Body of pancreas (tissue), 4 donors: ENCODE data around the gene NFRKB. TPM values are rescaled to one million over a fixed set of nuclear protein-coding genes. Genes with fewer than 3 reads are reported as not detected.

ENCODE experiments used
- ATAC-seq: fragments of 150-250 bp; one replicate; pipeline ENCODE4 v1.9.1; 2016
- DNase-seq, 4 donors: peaks; one replicate each; pipeline ENCODE4 v3.0.0-alpha.2; 2019
- H3K27ac ChIP-seq, 4 donors: fragments of 200-600 bp; sonication (generic); 1 replicate in 3 of 4; 2 replicates in 1 of 4; pipeline versions ENCODE4 v1.5.1 to v1.6.1; 2016 to 2019; ENCODE audit warnings: mild to moderate bottlenecking in 1 of 4, mixed read lengths in 1 of 4, moderate library complexity in 1 of 4
- H3K27me3 ChIP-seq, 2 donors: fragments of 200-600 bp; sonication (generic); one replicate each; pipeline ENCODE4 v1.6.0; 2016; ENCODE audit warnings: mild to moderate bottlenecking in 1 of 2
- H3K36me3 ChIP-seq, 2 donors: fragments of 200-600 bp; sonication (generic); replicated peaks in 1 of 2; 2 replicates each; pipeline ENCODE4 v1.5.1; 2016; ENCODE audit warnings: low read depth in 2 of 2; ENCODE audit not compliant: insufficient read depth in 1 of 2
- H3K4me1 ChIP-seq: fragments of 200-600 bp; sonication (generic); one replicate; pipeline ENCODE4 v1.6.0; 2016
- H3K4me3 ChIP-seq, 2 donors: fragments of 200-600 bp; sonication (generic); 1 replicate in 1 of 2; 2 replicates in 1 of 2; pipeline ENCODE4 v1.5.1; 2016 to 2019
- H3K9me3 ChIP-seq, 3 donors: fragments of 200-600 bp; sonication (generic); 1 replicate in 2 of 3; 2 replicates in 1 of 3; pipeline ENCODE4 v1.5.1; 2016
- CTCF ChIP-seq, 7 experiments: fragments of 450-650 bp in 4 of 7; fragments of 200-600 bp in 3 of 7; sonication (generic) in 3 of 7; IDR thresholded peaks; one replicate each; pipeline ENCODE4 v1.5.1; 2016 to 2019; ENCODE audit warnings: antibody characterized with exemption in 7 of 7
- POLR2A ChIP-seq, 3 donors: fragments of 450-650 bp; IDR thresholded peaks; one replicate each; pipeline ENCODE4 v1.6.1; 2016; ENCODE audit warnings: antibody characterized with exemption in 3 of 3, mild to moderate bottlenecking in 2 of 3
- WGBS, 2 donors: methylation state at CpG; one replicate each; pipeline ENCODE4 v1.1.5; 2017; 5-methylcytosine and 5-hydroxymethylcytosine counted together
- intact Hi-C: fragments of 100-400 bp; cut with DNase I; formaldehyde crosslinking; loops from one replicate; pipeline ENCODE4 v1.15.1; 2023
- total RNA-seq, 2 donors: library from RNA; depleted of rRNA; stranded (reverse); fragments of >200 nt; gene quantifications; one replicate each; pipeline ENCODE4 v1.1.0, GENCODE V29; 2016

The NFRKB gene
- total RNA-seq, 2 donors from 2014 or later = 29.8 to 31.6 TPM

DNA sequence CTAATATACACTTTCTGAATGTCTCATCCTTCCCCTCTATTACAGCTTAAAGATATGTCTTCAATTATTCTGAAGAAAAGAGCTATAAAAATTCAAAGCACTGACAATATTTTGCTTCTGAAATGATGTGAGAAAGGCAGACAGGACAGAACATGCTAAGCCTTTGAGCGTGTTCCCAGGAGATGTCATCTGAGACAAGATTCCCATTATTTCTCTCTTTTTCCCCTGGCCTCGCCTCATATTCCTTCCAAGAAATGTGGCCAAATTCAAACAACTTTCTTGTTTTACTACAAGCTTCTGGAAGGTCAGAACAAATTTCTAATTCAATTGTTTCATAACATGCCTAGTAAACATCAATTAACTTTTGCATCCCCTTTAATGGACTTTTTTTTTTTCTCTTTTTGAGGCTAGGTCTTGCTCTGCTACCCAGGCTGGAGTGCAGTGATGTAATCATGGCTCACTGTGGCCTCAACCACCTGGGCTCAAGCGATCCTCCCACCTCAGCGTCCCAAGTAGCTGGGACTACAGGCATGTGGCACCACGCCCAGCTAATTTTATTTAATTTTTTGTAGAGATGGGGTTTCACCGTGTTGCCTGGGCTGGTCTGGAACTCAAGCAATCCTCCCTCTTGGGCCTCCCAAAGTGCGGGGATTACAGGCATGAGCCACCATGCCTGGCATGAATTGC is 37.1 kb upstream of the NFRKB start:
- Histone ChIP-seq H3K4me1 (no peaks in the 10 kb centered on the region), H3K4me3 (no peak overlapping the region), H3K9me3 (no peaks in the 10 kb centered on the region), H3K27ac (no peak overlapping the region), H3K36me3 (no peaks in the 10 kb centered on the region), H3K27me3 (no peaks in the 10 kb centered on the region)
- no peak for ATAC-seq
- intact Hi-C loops = no loop called here
- no peak for DNase-seq
- no peak for TF ChIP-seq CTCF (IDR thresholded peaks at IDR 0.05)
- no peak for TF ChIP-seq POLR2A (IDR thresholded peaks at IDR 0.05)
- WGBS, 2 donors = 90 to 91% methylated on average over 7 of the region's 7 CpGs

GRCh38 chr11:129930743-129931142 is 35.4 kb upstream of the NFRKB start:
- Histone ChIP-seq H3K36me3 (no peaks in the 10 kb centered on the region), H3K27me3 (no peaks in the 10 kb centered on the region), H3K9me3 (no peaks in the 10 kb centered on the region), H3K4me3 (no peak overlapping the region), H3K4me1 (no peaks in the 10 kb centered on the region), H3K27ac (no peak overlapping the region)
- WGBS, 2 donors = 88 to 94% methylated on average over 12 to 13 of the region's 13 CpGs
- TF ChIP-seq CTCF (IDR thresholded peaks at IDR 0.05) = no peak
- DNase-seq = no peak
- ATAC-seq = no peak
- intact Hi-C loops = no loop called here

GRCh38 chr11:129930296-129930695 is 34.9 kb upstream of the NFRKB start:
- H3K36me3 ChIP-seq = no peaks in the 10 kb centered on the region
- TF ChIP-seq CTCF (IDR thresholded peaks at IDR 0.05) = no peak
- no peak for TF ChIP-seq POLR2A (IDR thresholded peaks at IDR 0.05)
- 75 to 79% methylated on average over 6 of the region's 6 CpGs for WGBS, 2 donors
- no peaks in the 10 kb centered on the region for H3K9me3 ChIP-seq
- no peak for DNase-seq
- no peaks in the 10 kb centered on the region for H3K27me3 ChIP-seq
- no peak overlapping the region for H3K27ac ChIP-seq
- ATAC-seq = no peak
- no peaks in the 10 kb centered on the region for H3K4me1 ChIP-seq
- intact Hi-C loops = no loop called here
- no peak overlapping the region for H3K4me3 ChIP-seq

DNA sequence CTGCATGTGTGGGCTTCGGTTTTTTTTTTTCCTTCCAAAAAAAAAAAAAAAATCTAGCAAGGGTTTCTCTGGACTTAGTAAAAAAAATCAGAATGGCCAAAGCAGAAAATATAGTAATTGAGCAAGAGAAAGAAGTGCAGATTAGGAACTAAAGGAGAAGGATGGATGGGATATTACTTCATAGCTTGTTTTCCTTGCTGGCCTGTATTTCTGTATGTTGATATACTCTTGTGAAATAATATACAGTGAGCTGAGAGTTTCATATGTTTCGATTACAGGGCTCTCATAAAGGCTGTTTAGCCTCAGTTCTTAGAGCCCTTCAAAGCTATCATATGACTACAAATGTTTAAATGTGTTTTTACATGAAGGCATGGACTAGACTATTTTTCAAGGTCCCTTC is 34.3 kb upstream of the NFRKB start:
- WGBS, 2 donors = 74 to 75% methylated on average over 2 of the region's 2 CpGs
- intact Hi-C loops = loop anchor here (5.0 kb wide), 1 partner anchor 203 kb away; no protein-coding TSS in a partner anchor
- Histone ChIP-seq H3K9me3 (no peaks in the 10 kb centered on the region), H3K4me1 (no peaks in the 10 kb centered on the region), H3K4me3 (no peak overlapping the region), H3K36me3 (no peaks in the 10 kb centered on the region), H3K27me3 (no peaks in the 10 kb centered on the region), H3K27ac (no peak overlapping the region)
- TF ChIP-seq CTCF (IDR thresholded peaks at IDR 0.05) (no peak), POLR2A (IDR thresholded peaks at IDR 0.05) (no peak)
- DNase-seq (no peak), ATAC-seq (no peak)
